ENCODE measurements around the gene TARS3. TPM values are rescaled to one million over a fixed set of nuclear protein-coding genes. Genes with fewer than 3 reads are reported as not detected.

TARS3 gene
- total and polyA plus RNA-seq, 8 donors, result 3.4 to 53.1 (median 15.6) TPM

DNA sequence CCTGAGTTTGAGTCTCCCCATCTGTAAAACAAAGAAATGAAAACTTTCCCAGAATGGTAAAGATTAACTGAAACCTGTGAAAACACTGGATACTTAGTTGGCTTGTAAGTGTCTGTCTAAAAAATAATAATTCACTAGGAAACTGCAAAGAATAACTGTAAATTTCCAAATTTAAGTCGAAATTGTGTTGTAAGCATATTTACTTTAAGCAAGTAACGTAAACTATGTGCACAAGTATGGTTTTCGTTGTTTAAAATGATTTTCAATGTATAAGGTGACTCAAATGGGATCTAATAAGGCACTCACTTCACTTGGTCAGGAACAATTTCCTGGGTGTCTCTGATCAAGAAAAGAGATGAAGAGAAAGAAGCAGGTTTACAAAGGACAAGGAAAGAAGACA is 8.5 kb upstream of the TARS3 start:
- H3K9me3 ChIP-seq, result no peaks in the 10 kb centered on the region
- H3K4me3 ChIP-seq, result no peak overlapping the region
- H3K27me3 ChIP-seq, result no peaks in the 10 kb centered on the region
- WGBS, 5 donors, result 77 to 87% (median 82%) methylated on average over 3 of the region's 3 CpGs
- intact Hi-C loops (cut with DNase I; ENCODE audit: low total_unique reads), result no loop called here
- H3K27ac ChIP-seq, result no peak overlapping the region
- no peak for DNase-seq
- H3K36me3 ChIP-seq, result no peaks in the 10 kb centered on the region
- no peak for TF ChIP-seq POLR2A (IDR thresholded peaks at IDR 0.05)
- no peaks in the 10 kb centered on the region for H3K4me1 ChIP-seq

- Histone ChIP-seq H3K4me1 (no peaks in the 10 kb centered on the region), H3K4me3 (no peak overlapping the region), H3K36me3 (no peaks in the 10 kb centered on the region), H3K9me3 (no peaks in the 10 kb centered on the region), H3K27ac (no peak overlapping the region), H3K27me3 (no peaks in the 10 kb centered on the region)
- WGBS, 5 donors, result 49 to 63% (median 56%) methylated on average over 6 of the region's 6 CpGs
- TF ChIP-seq EP300 (IDR thresholded peaks at IDR 0.05) (no peak), POLR2AphosphoS5 (IDR thresholded peaks at IDR 0.05) (no peak), CTCF (IDR thresholded peaks at IDR 0.05) (no peak), POLR2A (IDR thresholded peaks at IDR 0.05) (no peak)
- intact Hi-C loops (cut with DNase I; ENCODE audit: low total_unique reads), result no loop called here
- DNase-seq, result no peak
These were observed 7.5 kb upstream of the TARS3 start for GRCh38 chr15:101731746-101732145.

- intact Hi-C loops (cut with DNase I; ENCODE audit: low total_unique reads), result no loop called here
- H3K9me3 ChIP-seq, result no peaks in the 10 kb centered on the region
- no peaks in the 10 kb centered on the region for H3K27me3 ChIP-seq
- 44 to 100% (median 68%) methylated on average over 1 of the region's 1 CpG for WGBS, 5 donors
- peaks cover 0 to 17% (median 15%) of the 10 kb centered on the region in 4 donors for H3K4me1 ChIP-seq
- no peak for TF ChIP-seq POLR2AphosphoS5 (IDR thresholded peaks at IDR 0.05)
- no peak for TF ChIP-seq CTCF (IDR thresholded peaks at IDR 0.05)
- TF ChIP-seq POLR2A (IDR thresholded peaks at IDR 0.05), result no peak
- no peak for TF ChIP-seq EP300 (IDR thresholded peaks at IDR 0.05)
- no peak overlapping the region for H3K27ac ChIP-seq
- no peak overlapping the region for H3K4me3 ChIP-seq
- DNase-seq, result no peak
- peaks cover 0 to under 1% (median 0%) of the 10 kb centered on the region in 4 donors for H3K36me3 ChIP-seq
These were observed 2.9 kb upstream of the TARS3 start for GRCh38 chr15:101727186-101727585.

DNA sequence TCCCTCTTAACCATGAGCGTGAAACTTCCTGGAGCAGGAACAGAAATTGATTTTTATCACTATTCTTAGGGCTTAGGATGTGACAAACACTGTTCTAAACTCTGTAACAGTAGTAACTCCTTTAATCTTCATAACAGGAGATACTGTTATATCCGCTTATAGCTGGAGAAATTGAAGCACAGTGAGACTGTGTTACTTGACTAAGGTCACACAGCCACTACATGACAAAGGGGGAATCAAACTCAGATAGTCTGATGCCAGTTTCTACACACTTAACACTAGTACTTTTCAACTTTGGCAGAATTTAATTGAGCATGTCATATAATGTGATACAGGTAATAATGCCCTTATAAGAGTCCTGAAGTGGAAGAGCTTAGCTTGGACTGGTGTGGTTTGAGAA is 800 bp upstream of the TARS3 start:
- WGBS, 5 donors, result 71 to 86% (median 75%) methylated on average over 2 of the region's 2 CpGs
- H3K9me3 ChIP-seq, result no peaks in the 10 kb centered on the region
- peak overlapping the region in 1 of 4 donors; percentile 90 for H3K4me3 ChIP-seq
- DNase-seq, result no peak
- intact Hi-C loops (cut with DNase I; ENCODE audit: low total_unique reads), result no loop called here
- peaks cover 0 to 20% (median 15%) of the 10 kb centered on the region in 4 donors for H3K4me1 ChIP-seq
- no peaks in the 10 kb centered on the region for H3K27me3 ChIP-seq
- H3K27ac ChIP-seq, result peak overlapping the region in 3 of 5 donors; percentile 94 to 96 (median 95)
- TF ChIP-seq CTCF (IDR thresholded peaks at IDR 0.05), result no peak
- peaks cover 0 to 20% (median 18%) of the 10 kb centered on the region in 4 donors for H3K36me3 ChIP-seq

DNA sequence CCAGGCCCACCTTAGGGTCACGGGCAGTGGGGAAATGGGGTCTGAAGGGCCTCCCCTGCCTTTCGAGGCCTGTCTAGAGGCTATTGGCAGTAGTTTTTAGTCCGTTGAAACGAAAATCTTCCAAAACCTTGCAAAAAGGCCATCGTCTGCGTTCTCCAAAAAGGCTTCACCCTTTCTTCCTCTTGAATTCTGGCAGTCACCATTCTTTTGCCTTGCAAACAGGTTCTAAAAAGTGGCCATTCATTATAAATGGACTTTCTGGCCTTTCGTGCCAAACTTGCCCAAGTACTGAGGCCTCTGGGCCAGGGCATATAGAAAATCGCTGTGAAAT is 367 bp upstream of the TARS3 start:
- H3K36me3 ChIP-seq, result peaks cover 2 to 24% (median 23%) of the 10 kb centered on the region in 4 donors
- TF ChIP-seq POLR2AphosphoS5 (IDR thresholded peaks at IDR 0.05) (no peak), POLR2A (IDR thresholded peaks at IDR 0.05) (no peak), CTCF (IDR thresholded peaks at IDR 0.05) (no peak), EP300 (IDR thresholded peaks at IDR 0.05) (no peak)
- WGBS, 5 donors, result 25 to 31% (median 27%) methylated on average over 8 of the region's 8 CpGs
- peaks cover 0 to 20% (median 15%) of the 10 kb centered on the region in 4 donors for H3K4me1 ChIP-seq
- peak overlapping the region; percentile 84 to 94 (median 88) for H3K4me3 ChIP-seq
- no peak for DNase-seq
- H3K9me3 ChIP-seq, result no peaks in the 10 kb centered on the region
- intact Hi-C loops (cut with DNase I; ENCODE audit: low total_unique reads), result no loop called here
- H3K27ac ChIP-seq, result peak overlapping the region in 4 of 5 donors; percentile 93 to 96 (median 94)
- H3K27me3 ChIP-seq, result no peaks in the 10 kb centered on the region

All from stomach (tissue), 9 donors.